ENCODE results near the gene CDK5R1. TPM values are rescaled to one million over a fixed set of nuclear protein-coding genes. Genes with fewer than 3 reads are reported as not detected.

CDK5R1 gene
- 2.2 TPM for total RNA-seq (ENCODE audit: unreplicated experiment)
- long read RNA-seq: 0 reads

DNA sequence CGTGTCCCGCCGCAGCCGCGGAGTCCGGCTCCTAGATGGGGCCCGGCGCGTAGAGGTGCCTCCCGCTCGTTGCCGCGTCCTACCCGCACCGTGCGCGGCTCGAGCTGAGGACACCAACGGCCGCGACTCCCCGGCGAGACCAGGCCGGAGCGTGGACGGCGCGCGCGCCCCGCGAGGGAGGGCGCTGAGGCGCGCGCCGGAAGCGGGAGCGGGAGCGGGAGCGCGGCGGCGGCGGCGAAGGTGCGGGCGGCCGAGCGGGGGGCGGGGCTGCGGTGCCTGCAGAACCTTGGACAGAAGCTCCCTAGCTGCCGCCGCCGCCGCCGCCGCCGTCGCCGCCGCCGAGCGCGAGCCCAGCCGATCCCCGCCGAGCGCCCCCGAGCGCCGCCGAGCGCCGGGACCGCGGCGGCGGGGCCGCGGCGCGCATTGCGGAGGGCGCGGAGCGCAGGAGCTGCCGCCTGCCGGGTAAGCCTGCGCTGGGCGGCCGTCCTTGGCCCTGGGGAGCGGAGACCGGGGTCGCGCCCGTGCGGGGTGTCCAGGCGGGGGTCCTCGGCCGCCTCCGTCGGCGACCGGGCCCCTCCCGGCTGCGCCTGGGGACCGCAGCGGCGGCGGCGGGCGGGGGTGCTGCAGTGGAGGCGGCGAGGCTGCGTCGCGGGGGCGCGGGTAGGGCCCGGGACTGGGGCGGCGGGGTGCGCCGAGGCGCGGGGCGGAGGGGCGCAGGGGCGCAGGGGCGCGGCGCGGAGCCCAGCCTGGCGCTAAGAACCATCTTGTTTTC lies at the start of gene CDK5R1:
Gene CDK5R1, plus strand, starts transcription at position 293 of the 772 bp plus-strand sequence. CDS start 628 bp downstream, outside the sequence.
- H3K9me3 Mint-ChIP-seq (ENCODE audit: unreplicated experiment): no peaks in the 10 kb centered on the region
- H3K27me3 Mint-ChIP-seq (ENCODE audit: unreplicated experiment): peaks cover 10% of the 10 kb centered on the region
- peak; percentile 79 for DNase-seq (ENCODE audit: low spot score)
- TF ChIP-seq, protein P1, sequence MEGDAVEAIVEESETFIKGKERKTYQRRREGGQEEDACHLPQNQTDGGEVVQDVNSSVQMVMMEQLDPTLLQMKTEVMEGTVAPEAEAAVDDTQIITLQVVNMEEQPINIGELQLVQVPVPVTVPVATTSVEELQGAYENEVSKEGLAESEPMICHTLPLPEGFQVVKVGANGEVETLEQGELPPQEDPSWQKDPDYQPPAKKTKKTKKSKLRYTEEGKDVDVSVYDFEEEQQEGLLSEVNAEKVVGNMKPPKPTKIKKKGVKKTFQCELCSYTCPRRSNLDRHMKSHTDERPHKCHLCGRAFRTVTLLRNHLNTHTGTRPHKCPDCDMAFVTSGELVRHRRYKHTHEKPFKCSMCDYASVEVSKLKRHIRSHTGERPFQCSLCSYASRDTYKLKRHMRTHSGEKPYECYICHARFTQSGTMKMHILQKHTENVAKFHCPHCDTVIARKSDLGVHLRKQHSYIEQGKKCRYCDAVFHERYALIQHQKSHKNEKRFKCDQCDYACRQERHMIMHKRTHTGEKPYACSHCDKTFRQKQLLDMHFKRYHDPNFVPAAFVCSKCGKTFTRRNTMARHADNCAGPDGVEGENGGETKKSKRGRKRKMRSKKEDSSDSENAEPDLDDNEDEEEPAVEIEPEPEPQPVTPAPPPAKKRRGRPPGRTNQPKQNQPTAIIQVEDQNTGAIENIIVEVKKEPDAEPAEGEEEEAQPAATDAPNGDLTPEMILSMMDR (IDR thresholded peaks at IDR 0.05; ENCODE audit: unreplicated experiment): no peak
- peak within 1 kb of the TSS; percentile 90 for H3K4me3 Mint-ChIP-seq (ENCODE audit: unreplicated experiment)
- peaks cover 10% of the 10 kb centered on the region for H3K4me1 Mint-ChIP-seq (ENCODE audit: unreplicated experiment)
- H3K36me3 Mint-ChIP-seq (ENCODE audit: low read depth, unreplicated experiment): peaks cover 8% of the 10 kb centered on the region
- no peak within 1 kb of the TSS for H3K27ac Mint-ChIP-seq (ENCODE audit: unreplicated experiment)

GRCh38 chr17:32440722-32441121 lies 46.1 kb upstream of the CDK5R1 start:
- H3K27me3 Mint-ChIP-seq (ENCODE audit: unreplicated experiment): peaks cover 3% of the 10 kb centered on the region
- H3K9me3 Mint-ChIP-seq (ENCODE audit: unreplicated experiment): no peaks in the 10 kb centered on the region
- H3K4me1 Mint-ChIP-seq (ENCODE audit: unreplicated experiment): peaks cover 13% of the 10 kb centered on the region
- no peak for DNase-seq (ENCODE audit: low spot score)
- H3K36me3 Mint-ChIP-seq (ENCODE audit: low read depth, unreplicated experiment): peaks cover 10% of the 10 kb centered on the region
- H3K4me3 Mint-ChIP-seq (ENCODE audit: unreplicated experiment): no peak overlapping the region
- TF ChIP-seq, protein P1 (IDR thresholded peaks at IDR 0.05; ENCODE audit: unreplicated experiment): no peak
- H3K27ac Mint-ChIP-seq (ENCODE audit: unreplicated experiment): no peak overlapping the region

GRCh38 chr17:32441886-32442285 lies 44.9 kb upstream of the CDK5R1 start:
- H3K36me3 Mint-ChIP-seq (ENCODE audit: low read depth, unreplicated experiment): peaks cover 4% of the 10 kb centered on the region
- H3K4me3 Mint-ChIP-seq (ENCODE audit: unreplicated experiment): no peak overlapping the region
- H3K27me3 Mint-ChIP-seq (ENCODE audit: unreplicated experiment): peaks cover 3% of the 10 kb centered on the region
- no peak overlapping the region for H3K27ac Mint-ChIP-seq (ENCODE audit: unreplicated experiment)
- TF ChIP-seq, protein P1 (IDR thresholded peaks at IDR 0.05; ENCODE audit: unreplicated experiment): no peak
- DNase-seq (ENCODE audit: low spot score): no peak
- H3K9me3 Mint-ChIP-seq (ENCODE audit: unreplicated experiment): no peaks in the 10 kb centered on the region
- H3K4me1 Mint-ChIP-seq (ENCODE audit: unreplicated experiment): peaks cover 16% of the 10 kb centered on the region

DNA sequence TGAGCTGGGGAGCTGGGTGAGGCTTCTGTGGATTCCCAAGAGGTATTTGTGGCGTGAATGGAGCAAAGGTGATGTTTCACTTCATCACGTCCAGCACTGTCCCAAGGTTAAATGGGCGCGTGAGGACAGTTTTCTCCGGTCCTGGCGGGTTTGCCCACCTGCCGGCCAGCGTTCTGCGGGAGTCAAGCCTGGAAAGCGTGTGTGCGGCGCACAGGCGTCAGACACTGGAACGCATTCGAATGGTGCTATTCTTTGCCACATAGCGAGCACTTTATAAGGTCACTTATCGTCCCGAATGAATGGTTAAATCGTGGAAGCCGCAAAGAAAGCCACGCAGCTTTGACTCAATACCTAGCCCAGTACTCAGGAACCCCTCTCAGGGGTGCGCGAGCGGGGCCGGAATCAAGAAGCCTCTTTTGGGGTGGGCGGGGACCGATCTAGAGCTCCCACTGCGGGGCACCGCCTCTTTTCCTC lies 42.9 kb upstream of the CDK5R1 start:
- no peaks in the 10 kb centered on the region for H3K9me3 Mint-ChIP-seq (ENCODE audit: unreplicated experiment)
- H3K27ac Mint-ChIP-seq (ENCODE audit: unreplicated experiment): no peak overlapping the region
- H3K4me1 Mint-ChIP-seq (ENCODE audit: unreplicated experiment): peaks cover 16% of the 10 kb centered on the region
- peaks cover 4% of the 10 kb centered on the region for H3K36me3 Mint-ChIP-seq (ENCODE audit: low read depth, unreplicated experiment)
- TF ChIP-seq, protein P1 (IDR thresholded peaks at IDR 0.05; ENCODE audit: unreplicated experiment): no peak
- no peak for DNase-seq (ENCODE audit: low spot score)
- peaks cover 3% of the 10 kb centered on the region for H3K27me3 Mint-ChIP-seq (ENCODE audit: unreplicated experiment)
- H3K4me3 Mint-ChIP-seq (ENCODE audit: unreplicated experiment): peak overlapping the region; percentile 88

All from endothelial cell (in vitro differentiated cells).